ENCODE results near the gene TNRC6B.

GRCh38 chr22:40279017-40279416 is 101.3 kb downstream of the TNRC6B start:
- TF ChIP-seq MYC (IDR thresholded peaks at IDR 0.05; ENCODE audit: low read depth, low read length) (no peak), CTCF (IDR thresholded peaks at IDR 0.05; ENCODE audit: low read depth, low read length) (no peak)
